K562 (cell line): ENCODE data around the gene SOBP. TPM values are rescaled to one million over a fixed set of nuclear protein-coding genes. Genes with fewer than 3 reads are reported as not detected.

Experiments used
- ATAC-seq: fragments of 200-7000 bp; cut with Tn5 transposase; 3 replicates; pipeline ENCODE4 v1.9.1; 2020; ENCODE audit warnings: moderate library complexity
- BruUV-seq: library from RNA; stranded (reverse); fragments of 400-500 nt; replicated peaks from 2 replicates; lab custom pipeline; 2021; lab: Mats Ljungman, UMichigan
- CTCF ChIA-PET: fragments of 300-600 bp; formaldehyde crosslinking; extraction: SDS; loops from one replicate; lab custom pipeline; 2021; ENCODE audit warnings: low intra/inter-chr PET ratio; lab: Yijun Ruan, JAX
- POLR2A ChIA-PET: fragments of 300-600, 350-650 bp; sonication (Branson Sonifier 250); formaldehyde crosslinking; extraction: SDS; loops from one replicate; lab custom pipeline; 2021; ENCODE audit warnings: antibody characterized with exemption, inconsistent platforms; lab: Yijun Ruan, JAX
- DNase-seq, 4 experiments: peaks; one replicate each; pipeline versions ENCODE4 v3.0.0 to v3.0.0-alpha.2; 2011 to 2018; ENCODE audit warnings: low spot score in 3 of 4, mixed read lengths in 3 of 4; ENCODE audit errors: extremely low read depth in 1 of 4
- FAIRE-seq: peaks from 2 replicates; lab custom pipeline; 2011; peaks lifted over from hg19 to GRCh38; lab: Jason Lieb, UNC
- H2AFZ ChIP-seq: 2 replicates; pipeline ENCODE4 v1.6.0; 2011; ENCODE audit warnings: low read depth, low read length, control low read depth, inconsistent platforms
- H3K27ac ChIP-seq: fragments of 200-600 bp; 3 replicates; pipeline ENCODE4 v1.8.0; 2011; ENCODE audit warnings: low read depth, mild to moderate bottlenecking, control low read depth, inconsistent platforms, low read length, moderate library complexity, mixed read lengths; ENCODE audit errors: extremely low read depth
- H3K27me3 ChIP-seq, 2 experiments: fragments of 300-600 bp in 1 of 2; 2 replicates in 1 of 2; 3 replicates in 1 of 2; pipeline versions ENCODE4 v1.6.0 to v1.8.0; 2011; ENCODE audit warnings: inconsistent platforms in 2 of 2, low read length in 2 of 2, mild to moderate bottlenecking in 1 of 2, mixed read lengths in 1 of 2, moderate library complexity in 1 of 2; ENCODE audit not compliant: control insufficient read depth in 2 of 2, insufficient read depth in 2 of 2
- H3K36me3 ChIP-seq: fragments of 300-600 bp; 3 replicates; pipeline ENCODE4 v1.8.0; 2011; ENCODE audit warnings: mild to moderate bottlenecking, low read length, inconsistent platforms; ENCODE audit not compliant: control insufficient read depth, insufficient read depth
- H3K4me1 ChIP-seq, 2 experiments: fragments of 200-600 bp in 1 of 2; replicated peaks in 1 of 2; 2 replicates in 1 of 2; 3 replicates in 1 of 2; pipeline versions ENCODE4 v1.5.1 to v1.8.0; 2011; ENCODE audit warnings: inconsistent platforms in 2 of 2, low read length in 2 of 2, mild to moderate bottlenecking in 1 of 2, mixed read lengths in 1 of 2, moderate library complexity in 1 of 2; ENCODE audit not compliant: control insufficient read depth in 2 of 2, insufficient read depth in 2 of 2
- H3K4me2 ChIP-seq: 2 replicates; pipeline ENCODE4 v1.6.1; 2011; ENCODE audit warnings: low read length, control low read depth, inconsistent platforms, mixed read lengths; ENCODE audit not compliant: insufficient read depth
- H3K4me3 ChIP-seq: fragments of 200-600 bp; sonication (generic), shearing (Covaris generic); 2 replicates; pipeline ENCODE4 v1.5.1; 2016; ENCODE audit warnings: control low read depth, inconsistent platforms
- H3K79me2 ChIP-seq: fragments of 200-600 bp; 3 replicates; pipeline ENCODE4 v1.8.0; 2011; ENCODE audit warnings: low read length, inconsistent platforms; ENCODE audit not compliant: control insufficient read depth, insufficient read depth
- H3K9ac ChIP-seq, 2 experiments: 2 replicates each; pipeline versions ENCODE4 v1.6.0 to v1.6.1; 2011; ENCODE audit warnings: low read depth in 2 of 2, low read length in 2 of 2, control low read depth in 1 of 2, inconsistent platforms in 1 of 2, mild to moderate bottlenecking in 1 of 2, mixed read lengths in 1 of 2; ENCODE audit not compliant: insufficient read depth in 1 of 2
- H3K9me1 ChIP-seq: one replicate; pipeline ENCODE4 v1.6.0; 2011; ENCODE audit warnings: inconsistent platforms, mild to moderate bottlenecking, low read length, moderate library complexity; ENCODE audit not compliant: control insufficient read depth, insufficient read depth
- H3K9me3 ChIP-seq: replicated peaks from 2 replicates; pipeline ENCODE4 v1.5.1; 2011; ENCODE audit warnings: low read depth, low read length, inconsistent platforms; ENCODE audit not compliant: control insufficient read depth, insufficient read depth
- H4K20me1 ChIP-seq: replicated peaks from 2 replicates; pipeline ENCODE4 v1.6.1; 2011; ENCODE audit warnings: low read length, inconsistent platforms, mixed read lengths; ENCODE audit not compliant: control insufficient read depth, insufficient read depth
- GTF3C2 ChIP-seq: IDR thresholded peaks from 3 replicates; pipeline ENCODE4 v1.6.1; 2011; ENCODE audit warnings: borderline replicate concordance, mild to moderate bottlenecking, moderate library complexity; ENCODE audit not compliant: insufficient read length; ENCODE audit errors: extremely low read depth
- SMAD4 ChIP-seq: fragments of 250-450 bp; sonication (Bioruptor Pico); conservative IDR thresholded peaks from 2 replicates; pipeline ENCODE4 v1.8.0; 2021; ENCODE audit warnings: inconsistent platforms, mild to moderate bottlenecking, moderate library complexity
- TCF3 ChIP-seq: sonication (generic); formaldehyde crosslinking; IDR thresholded peaks from 2 replicates; pipeline ENCODE4 v1.4.0; 2020; ENCODE audit warnings: mild to moderate bottlenecking, missing genetic modification reagents
- TEAD4 ChIP-seq, 2 experiments: sonication (generic) in 1 of 2; formaldehyde crosslinking in 1 of 2; IDR thresholded peaks; 2 replicates each; pipeline versions ENCODE4 v1.6.1 to v1.8.0; 2012 to 2022; ENCODE audit warnings: borderline replicate concordance in 1 of 2, inconsistent platforms in 1 of 2, low read length in 1 of 2, mild to moderate bottlenecking in 1 of 2, missing genetic modification reagents in 1 of 2
- U2AF2 ChIP-seq: fragments of 200-400 bp; formaldehyde crosslinking; optimal IDR thresholded peaks from 2 replicates; pipeline ENCODE3; 2017; ENCODE audit warnings: low read depth, mild to moderate bottlenecking, low read length
- VEZF1 ChIP-seq: fragments of 200-800 bp; sonication (Bioruptor generic); IDR thresholded peaks from 2 replicates; pipeline ENCODE4 v1.6.1; 2017; ENCODE audit warnings: missing genetic modification characterization, missing compliant biosample characterization
- ZNF507 ChIP-seq: conservative IDR thresholded peaks from 2 replicates; pipeline ENCODE4 v1.6.1; 2017; ENCODE audit warnings: missing genetic modification characterization, missing compliant biosample characterization
- WGBS: fragments of 100-300 bp; shearing (Covaris generic); methylation state at CpG from one replicate; pipeline ENCODE4 v1.1.6; 2016; ENCODE audit warnings: low coverage, mixed read lengths; ENCODE audit not compliant: insufficient coverage; ENCODE audit errors: missing lambda C conversion rate; 5-methylcytosine and 5-hydroxymethylcytosine counted together
- in situ Hi-C: fragments of 300-500 bp; cut with MboI; formaldehyde crosslinking; loops from 4 replicates; pipeline ENCODE4 v1.15.0; 2018; ENCODE audit warnings: inconsistent platforms, mixed read lengths
- intact Hi-C: fragments of 100-400 bp; cut with micrococcal nuclease; formaldehyde crosslinking; loops from 2 replicates; pipeline ENCODE4 v1.14.2; 2022
- polyA plus RNA-seq, 8 experiments: library from polyadenylated mRNA; depleted of rRNA in 4 of 8; stranded (reverse) in 5 of 8; unstranded in 3 of 8; fragments of >200 nt; fragmentation: Nextera tagmentation in 2 of 8; fragmentation: Illumina TruSeq in 1 of 8; extraction: Ambion mirVana in 2 of 8; extraction: Trizol in 1 of 8; gene quantifications; 2 replicates each; pipeline versions ENCODE4 v1.2.1 to v1.2.3, GENCODE V29; 2011 to 2014; ENCODE audit warnings: inconsistent platforms in 1 of 8, missing spikeins in 1 of 8
- total RNA-seq, 7 experiments: library from RNA; depleted of rRNA in 6 of 7; stranded (reverse); fragments of >200 nt in 6 of 7; fragmentation: Illumina TruSeq in 2 of 7; extraction: Trizol in 2 of 7; gene quantifications; 2 replicates each; pipeline versions ENCODE4 v1.2.1 to v1.2.3, GENCODE V29; 2011 to 2021; ENCODE audit warnings: low replicate concordance in 1 of 7

SOBP gene
- total and polyA plus RNA-seq, 9 of the 15 experiments (the other 6 are each of a cell fraction or from before 2014, with no cell fraction given): 0.16 TPM; not detected in 8

- TF ChIP-seq GTF3C2: no peak
- no peak for TF ChIP-seq U2AF2
- TF ChIP-seq TEAD4 (IDR thresholded peaks at IDR 0.05; ENCODE audit: low read length): no peak
- no peak for TF ChIP-seq TEAD4 (CRISPR knock-in tag; IDR thresholded peaks at IDR 0.05; ENCODE audit: borderline replicate concordance)
Observed at GRCh38 chr6:107560657-107561056, 70.7 kb downstream of the SOBP start (continued).

- Histone ChIP-seq H3K27me3 (peaks cover 6 to 13% of the 10 kb centered on the region in 2 experiments; a peak in 3 of 5 replicates), H4K20me1 (no peaks in the 10 kb centered on the region), H3K4me1 (no peaks in the 10 kb centered on the region), H3K9me1 (no peaks in the 10 kb centered on the region), H3K79me2 (no peaks in the 10 kb centered on the region), H3K9ac (no peak overlapping the region), H3K27ac (no peak overlapping the region), H3K36me3 (no peaks in the 10 kb centered on the region), H3K9me3 (no peaks in the 10 kb centered on the region), H2AFZ (no peak overlapping the region), H3K4me2 (no peak overlapping the region)
- ChIA-PET POLR2A (no interaction called here), CTCF (interaction anchor here (0.6 kb wide), 1 partner anchor 86 kb away, joined by 7 read pairs; no protein-coding TSS in a partner anchor)
- no peak for DNase-seq
- no peak for FAIRE-seq
- WGBS: 0% methylated on average over 3 of the region's 3 CpGs
- no peak for ATAC-seq
- BruUV-seq: no TSS peak
- no peak for TF ChIP-seq VEZF1 (CRISPR knock-in tag)
- TF ChIP-seq TCF3 (CRISPR knock-in tag): no peak
- TF ChIP-seq SMAD4: no peak
- no peak for TF ChIP-seq ZNF507 (tag)
- TF ChIP-seq, all 486 proteins: peak for 0
- in situ Hi-C loops: no loop called here
- intact Hi-C loops: no loop called here
- no peak overlapping the region for H3K4me3 ChIP-seq
Observed at GRCh38 chr6:107561306-107561705, 71.4 kb downstream of the SOBP start.
